GM06990 (cell line): ENCODE results near the gene GNG13.

Experiments
- DNase-seq: peaks from one replicate; pipeline ENCODE4 v3.0.0-alpha.2; 2011; ENCODE audit not compliant: insufficient read length; ENCODE audit errors: extremely low read depth
- H3K27me3 ChIP-seq: replicated peaks from 2 replicates; pipeline ENCODE4 v1.6.0; 2011; ENCODE audit warnings: low read length; ENCODE audit not compliant: control insufficient read depth, insufficient read depth
- H3K36me3 ChIP-seq: 2 replicates; pipeline ENCODE4 v1.5.1; 2011; ENCODE audit warnings: low read length; ENCODE audit not compliant: control insufficient read depth, insufficient read depth
- H3K4me3 ChIP-seq: replicated peaks from 2 replicates; pipeline ENCODE4 v1.5.1; 2011; ENCODE audit warnings: low read depth, mild to moderate bottlenecking, control low read depth, low read length
- TF ChIP-seq, protein P1 (sequence below): IDR thresholded peaks from 2 replicates; pipeline ENCODE4 v1.5.1; 2011; ENCODE audit warnings: low read length, control low read depth, mild to moderate bottlenecking, inconsistent platforms; ENCODE audit not compliant: insufficient read depth, poor library complexity, severe bottlenecking

Gene GNG13

DNA sequence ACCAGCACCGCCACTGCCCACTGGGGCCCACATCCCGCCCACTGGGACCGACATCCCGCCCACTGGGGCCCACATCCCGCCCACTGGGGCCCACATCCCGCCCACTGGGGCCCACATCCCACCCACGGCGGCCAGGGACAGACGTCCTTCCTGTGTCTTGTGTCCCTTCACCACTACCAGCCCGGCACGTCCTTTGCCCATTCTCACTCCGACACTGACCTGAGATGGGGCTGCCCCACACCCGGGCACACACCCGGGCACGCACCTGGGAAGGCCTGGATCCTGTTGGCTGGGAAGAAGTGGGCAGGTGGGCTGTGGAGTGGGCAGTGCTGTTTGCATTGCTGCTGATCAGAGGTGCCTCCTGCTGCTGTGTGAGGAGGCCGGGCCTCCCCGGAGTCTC is 28.4 kb upstream of the GNG13 start:
- Histone ChIP-seq H3K4me3 (no peak overlapping the region), H3K36me3 (no peaks in the 10 kb centered on the region), H3K27me3 (no peaks in the 10 kb centered on the region)
- TF ChIP-seq, protein P1, sequence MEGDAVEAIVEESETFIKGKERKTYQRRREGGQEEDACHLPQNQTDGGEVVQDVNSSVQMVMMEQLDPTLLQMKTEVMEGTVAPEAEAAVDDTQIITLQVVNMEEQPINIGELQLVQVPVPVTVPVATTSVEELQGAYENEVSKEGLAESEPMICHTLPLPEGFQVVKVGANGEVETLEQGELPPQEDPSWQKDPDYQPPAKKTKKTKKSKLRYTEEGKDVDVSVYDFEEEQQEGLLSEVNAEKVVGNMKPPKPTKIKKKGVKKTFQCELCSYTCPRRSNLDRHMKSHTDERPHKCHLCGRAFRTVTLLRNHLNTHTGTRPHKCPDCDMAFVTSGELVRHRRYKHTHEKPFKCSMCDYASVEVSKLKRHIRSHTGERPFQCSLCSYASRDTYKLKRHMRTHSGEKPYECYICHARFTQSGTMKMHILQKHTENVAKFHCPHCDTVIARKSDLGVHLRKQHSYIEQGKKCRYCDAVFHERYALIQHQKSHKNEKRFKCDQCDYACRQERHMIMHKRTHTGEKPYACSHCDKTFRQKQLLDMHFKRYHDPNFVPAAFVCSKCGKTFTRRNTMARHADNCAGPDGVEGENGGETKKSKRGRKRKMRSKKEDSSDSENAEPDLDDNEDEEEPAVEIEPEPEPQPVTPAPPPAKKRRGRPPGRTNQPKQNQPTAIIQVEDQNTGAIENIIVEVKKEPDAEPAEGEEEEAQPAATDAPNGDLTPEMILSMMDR, result no peak
- no peak for DNase-seq

DNA sequence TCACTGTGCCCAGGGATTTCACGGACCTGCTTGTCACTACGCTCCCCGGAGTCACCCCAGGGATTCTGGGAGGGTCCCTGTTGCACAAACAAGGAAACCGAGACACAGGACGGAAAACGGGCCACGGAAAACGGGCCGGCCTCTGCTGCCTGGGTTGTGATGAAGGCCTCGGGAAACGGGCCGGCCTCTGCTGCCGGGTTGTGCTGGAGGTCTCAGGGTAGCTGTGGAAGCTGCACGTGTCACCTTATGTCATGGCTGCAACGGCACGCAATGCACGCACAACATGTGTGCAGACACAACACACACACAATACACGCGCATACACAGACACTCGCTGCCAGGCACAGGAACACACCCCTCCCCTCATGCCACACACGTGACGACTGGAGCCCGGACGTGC is 27.0 kb upstream of the GNG13 start:
- TF ChIP-seq, protein P1, result no peak
- no peaks in the 10 kb centered on the region for H3K27me3 ChIP-seq
- no peak for DNase-seq
- H3K36me3 ChIP-seq, result no peaks in the 10 kb centered on the region
- no peak overlapping the region for H3K4me3 ChIP-seq

DNA sequence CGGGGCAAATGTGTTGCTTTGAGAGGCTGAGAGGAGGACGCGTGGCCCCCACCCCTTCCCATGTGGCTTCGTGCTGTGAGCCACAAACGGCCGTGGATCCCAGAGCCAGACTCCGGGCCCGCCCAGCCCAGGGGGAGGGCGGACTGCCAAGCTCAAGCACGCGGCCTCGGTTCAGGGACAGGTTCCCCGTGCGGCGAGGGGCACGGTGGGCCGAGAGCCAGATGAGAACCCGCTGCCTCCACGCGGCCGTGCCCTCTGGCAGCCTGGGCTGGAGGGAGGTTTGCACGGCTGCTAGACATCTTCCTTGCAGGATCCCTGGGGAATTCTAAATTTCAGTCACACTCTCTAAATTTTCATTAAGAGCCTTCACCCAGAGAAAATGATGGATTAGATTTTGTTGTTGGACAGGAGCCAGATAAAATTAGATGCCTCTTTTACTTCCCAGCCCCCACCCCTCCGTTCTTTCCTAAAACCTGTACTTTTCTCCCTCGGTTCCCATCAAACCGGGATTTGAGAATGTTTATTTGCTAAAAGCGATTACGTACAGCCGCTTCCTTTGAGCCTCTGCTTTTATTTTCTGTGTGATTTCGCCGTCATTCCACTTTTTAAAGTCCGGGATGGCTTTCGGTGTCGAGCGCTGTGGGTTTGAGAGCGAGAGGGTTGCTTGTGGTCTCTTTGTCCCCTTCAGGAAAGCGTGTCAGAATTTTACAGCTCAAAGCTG is 25.0 kb upstream of the GNG13 start:
- DNase-seq, result no peak
- Histone ChIP-seq H3K27me3 (no peaks in the 10 kb centered on the region), H3K4me3 (no peak overlapping the region), H3K36me3 (no peaks in the 10 kb centered on the region)
- TF ChIP-seq, protein P1, result no peak

DNA sequence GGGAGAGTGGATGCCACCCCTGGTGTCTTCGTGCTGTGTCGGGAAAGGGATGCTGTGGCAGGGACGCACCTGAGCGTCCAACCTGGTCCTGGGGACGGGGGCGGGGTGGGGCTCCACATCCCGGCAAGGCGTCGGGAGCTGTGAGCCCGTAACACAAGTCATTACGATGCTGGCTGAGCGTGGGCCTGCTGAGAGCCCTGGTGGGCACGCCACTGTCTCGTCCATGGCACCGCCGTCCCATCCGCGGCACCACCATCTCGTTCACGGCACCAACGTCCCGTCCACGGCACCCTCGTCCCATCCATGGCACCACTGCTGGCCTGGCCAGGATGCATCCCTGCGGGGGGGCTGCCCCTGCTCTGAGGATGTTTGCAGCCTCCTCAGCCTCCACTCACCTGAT is 24.1 kb upstream of the GNG13 start:
- TF ChIP-seq, protein P1, result no peak
- no peak for DNase-seq
- H3K36me3 ChIP-seq, result no peaks in the 10 kb centered on the region
- H3K4me3 ChIP-seq, result no peak overlapping the region
- no peaks in the 10 kb centered on the region for H3K27me3 ChIP-seq

DNA sequence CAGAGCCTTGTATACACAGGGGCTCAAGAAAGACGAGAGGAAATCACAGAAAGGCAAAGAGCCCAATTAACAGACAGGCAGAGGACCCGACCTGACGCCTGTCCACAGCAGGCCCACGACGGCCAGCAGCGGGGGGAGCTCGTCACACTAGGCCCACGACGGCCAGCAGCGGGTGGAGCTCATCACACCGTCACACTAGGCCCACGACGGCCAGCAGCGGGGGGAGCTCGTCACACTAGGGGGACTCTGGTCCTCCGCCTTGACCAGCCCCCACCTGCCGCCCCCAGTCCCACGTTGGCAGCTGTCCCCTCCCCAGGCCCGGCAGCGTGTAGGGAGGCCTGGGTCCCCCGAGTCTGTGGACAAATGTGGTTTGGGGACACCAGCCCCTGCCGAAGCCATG is 23.7 kb upstream of the GNG13 start:
- DNase-seq, result no peak
- TF ChIP-seq, protein P1, result no peak
- no peaks in the 10 kb centered on the region for H3K36me3 ChIP-seq
- no peak overlapping the region for H3K4me3 ChIP-seq
- no peaks in the 10 kb centered on the region for H3K27me3 ChIP-seq

DNA sequence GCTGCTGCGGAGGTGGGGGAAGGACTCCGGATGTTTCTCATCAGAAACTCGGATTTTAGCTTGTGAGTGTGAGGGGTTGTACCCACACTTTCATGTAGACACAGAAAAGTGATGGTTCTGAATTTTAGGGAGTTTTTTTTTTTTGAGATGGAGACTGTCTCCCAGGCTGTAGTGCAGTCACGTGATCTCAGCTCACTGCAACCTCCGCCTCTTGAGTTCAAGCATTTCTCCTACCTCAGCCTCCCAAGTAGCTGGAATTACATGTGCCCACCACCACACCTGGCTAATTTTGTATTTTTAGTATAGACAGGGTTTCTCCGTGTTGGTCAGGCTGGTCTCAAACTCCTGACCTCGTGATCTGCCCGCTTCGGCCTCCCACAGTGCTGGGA is 22.4 kb upstream of the GNG13 start:
- DNase-seq, result no peak
- no peak overlapping the region for H3K4me3 ChIP-seq
- H3K27me3 ChIP-seq, result no peaks in the 10 kb centered on the region
- TF ChIP-seq, protein P1, result no peak
- H3K36me3 ChIP-seq, result no peaks in the 10 kb centered on the region
